NCI-H1436 treated with DMSO at 0.1 percent for 48 hours (cell line): Measurements from ENCODE around the gene ME3.
"Not testable (repeated sequence)": the region's sequence is repeated elsewhere in the genome, so short reads cannot be mapped to it uniquely, and the experiment has no call there.

Source experiments
- DNase-seq: peaks from one replicate; lab custom pipeline; 2025; lab: John Stamatoyannopoulos, UW

The ME3 gene

DNA sequence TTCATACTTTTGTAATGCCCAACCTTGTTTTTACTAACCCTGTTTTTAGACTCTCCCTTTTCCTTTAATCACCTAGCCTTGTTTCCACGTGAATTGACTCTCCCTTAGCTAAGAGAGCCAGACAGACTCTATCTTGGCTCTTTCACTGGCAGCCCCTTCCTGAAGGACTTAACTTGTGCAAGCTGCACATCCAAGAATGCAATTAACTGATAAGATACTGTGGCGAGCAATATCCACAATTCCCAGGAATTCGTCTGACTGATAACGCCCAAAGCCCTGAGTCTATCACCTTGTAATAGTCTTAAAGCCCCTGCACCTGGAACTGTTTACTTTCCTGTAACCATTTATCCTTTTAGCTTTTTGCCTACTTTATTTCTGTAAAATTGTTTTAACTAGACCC is 248.9 kb downstream of the ME3 start:
- not testable (repeated sequence) for DNase-seq

DNA sequence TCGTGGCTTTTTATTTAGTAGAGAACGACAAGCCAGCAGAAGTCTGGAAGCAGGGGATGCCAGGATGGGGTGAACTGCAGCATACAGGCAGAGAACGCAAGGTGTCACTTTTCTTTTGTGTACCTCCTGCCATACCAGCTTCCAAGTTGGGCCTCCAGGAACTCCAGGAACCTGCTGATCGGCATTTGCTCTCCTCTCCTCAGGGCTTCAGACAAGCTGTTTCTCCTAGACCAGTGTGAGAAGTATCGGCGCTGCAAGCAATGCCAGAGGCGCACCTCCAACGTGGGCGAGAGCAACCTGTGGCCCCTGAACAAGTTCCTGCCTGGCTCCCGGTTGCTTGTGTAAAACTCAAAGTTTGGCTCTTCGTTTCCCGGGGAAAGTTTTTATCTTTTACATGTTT is 250.0 kb downstream of the ME3 start:
- no peak for DNase-seq

DNA sequence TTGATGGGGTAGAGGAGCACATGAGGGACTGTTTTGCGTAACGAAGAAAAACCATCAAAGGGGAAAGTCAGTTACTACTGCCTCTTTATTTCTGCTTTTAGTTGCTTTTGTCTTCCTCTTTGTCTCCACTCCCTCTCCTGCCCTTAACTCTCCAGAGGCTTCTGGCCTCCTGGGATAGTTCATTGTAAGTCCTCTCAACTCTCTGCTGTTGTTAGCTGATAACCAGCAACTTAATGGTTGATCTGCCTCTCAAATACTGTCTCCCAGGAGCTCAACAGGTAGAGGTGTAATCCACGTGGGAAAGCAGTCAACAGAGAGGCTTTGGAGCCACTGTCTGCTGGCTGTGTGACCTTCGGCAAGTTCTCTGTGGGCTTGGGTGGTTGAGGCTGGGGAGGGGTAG is 250.5 kb downstream of the ME3 start:
- DNase-seq = no peak

DNA sequence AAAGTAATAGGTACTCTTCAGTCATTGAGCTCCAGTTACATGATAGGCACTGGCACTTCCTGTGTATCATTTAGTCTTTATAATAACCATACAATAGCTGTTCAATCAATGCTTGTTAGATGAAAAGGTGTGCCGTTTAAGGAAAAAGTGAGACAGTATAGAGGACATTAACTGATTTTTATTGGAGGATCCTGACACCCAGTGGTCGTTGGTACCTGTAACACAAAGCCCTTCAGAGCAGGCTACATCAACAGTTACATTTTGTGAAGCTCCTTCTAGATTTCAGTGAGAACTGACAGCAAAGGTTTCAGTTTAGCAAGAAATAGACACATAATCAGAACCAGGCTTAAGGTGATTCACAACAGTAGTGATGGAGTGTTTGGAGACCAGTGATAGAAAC is 253.5 kb downstream of the ME3 start:
- no peak for DNase-seq

DNA sequence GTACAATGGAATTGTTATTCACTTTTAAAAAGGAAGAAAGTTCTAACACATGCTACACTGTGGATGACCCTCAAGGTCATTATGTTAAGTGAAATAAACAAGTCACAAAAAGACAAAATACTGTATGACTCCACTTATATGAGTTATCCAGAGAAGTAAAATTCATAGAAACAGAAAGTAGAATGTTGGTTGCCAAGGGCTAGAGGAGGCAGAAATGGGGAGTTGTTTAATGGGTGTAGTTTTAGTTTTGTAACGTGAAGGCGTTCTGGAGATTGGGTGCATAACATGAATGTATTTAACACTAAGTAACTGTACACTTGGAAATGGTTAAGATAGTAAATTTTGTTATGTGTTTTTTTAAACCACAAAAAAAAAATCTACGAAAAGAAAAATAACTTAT is 253.9 kb downstream of the ME3 start:
- no peak for DNase-seq

DNA sequence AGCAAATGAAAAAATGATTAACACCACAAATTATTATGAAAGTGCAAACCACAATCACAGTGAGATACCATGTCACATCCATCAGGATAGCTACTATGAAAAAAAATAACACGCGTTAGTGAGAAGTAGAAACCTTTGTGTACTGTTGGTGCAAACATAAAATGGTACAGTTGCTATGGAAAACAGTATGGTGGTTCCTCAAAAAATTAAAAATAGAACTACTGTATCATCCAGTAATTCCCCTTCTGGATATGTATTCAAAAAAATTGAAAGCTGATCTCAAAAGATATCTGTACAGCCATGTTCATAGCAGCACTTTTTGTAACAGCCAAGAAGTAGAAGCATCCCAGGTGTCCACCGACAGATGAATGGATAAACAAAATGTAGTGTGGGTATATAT is 254.3 kb downstream of the ME3 start:
- no peak for DNase-seq

DNA sequence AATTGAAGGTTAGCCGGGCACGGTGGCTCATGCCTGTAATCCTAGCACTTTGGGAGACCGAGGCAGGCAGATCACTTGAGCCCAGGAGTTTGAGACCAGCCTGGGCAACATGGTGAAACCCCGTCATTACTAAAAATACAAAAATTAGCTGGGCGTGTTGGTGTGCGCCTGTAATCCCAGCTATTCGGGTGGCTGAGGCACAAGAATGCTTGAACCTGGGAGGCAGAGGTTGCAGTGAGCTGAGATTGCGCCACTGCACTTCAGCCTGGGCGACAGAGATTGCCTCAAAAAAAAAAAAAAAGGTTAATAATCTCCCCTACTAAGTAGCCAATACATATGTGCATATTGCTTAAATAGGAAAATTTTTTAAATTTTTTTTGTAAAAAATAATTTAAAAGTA is 255.5 kb downstream of the ME3 start:
- not testable (repeated sequence) for DNase-seq

DNA sequence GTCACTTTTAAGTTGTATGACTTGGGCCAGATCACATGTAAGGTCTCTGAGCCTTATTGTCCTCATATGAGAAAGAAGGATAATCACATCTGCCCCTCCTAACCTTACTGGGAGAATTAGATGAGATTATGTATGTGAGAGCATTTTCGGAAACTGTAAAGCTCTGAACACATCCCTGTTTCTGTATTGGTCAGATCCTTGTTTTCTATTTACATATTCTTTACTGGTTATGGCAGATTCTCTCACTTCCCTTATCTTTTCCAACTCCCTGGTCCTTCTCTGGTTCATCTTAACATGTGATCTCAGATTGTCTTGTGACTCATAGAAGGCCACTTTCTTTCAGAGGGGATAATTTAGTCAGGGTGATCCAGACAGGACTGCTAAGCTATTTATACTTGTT is 255.9 kb downstream of the ME3 start:
- DNase-seq = no peak

DNA sequence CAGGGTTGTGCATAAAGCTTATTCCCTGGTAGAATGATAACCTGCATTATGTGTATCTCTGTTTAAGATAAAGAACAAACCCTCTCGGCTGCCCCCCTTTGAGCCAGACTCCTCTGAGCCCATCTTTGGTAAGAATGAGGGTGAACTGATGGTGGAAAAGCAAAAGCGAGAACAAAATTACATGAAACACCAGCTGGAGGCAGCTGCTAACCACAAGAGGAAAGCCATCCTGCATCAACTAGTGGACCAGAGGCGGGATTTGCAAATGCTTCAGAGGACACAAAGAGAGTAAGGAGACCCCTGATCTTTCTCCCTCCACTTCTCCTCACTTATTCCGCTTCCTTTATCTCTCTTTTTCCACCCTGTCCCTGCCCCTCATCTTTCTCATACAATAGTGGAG is 257.4 kb downstream of the ME3 start:
- no peak for DNase-seq

DNA sequence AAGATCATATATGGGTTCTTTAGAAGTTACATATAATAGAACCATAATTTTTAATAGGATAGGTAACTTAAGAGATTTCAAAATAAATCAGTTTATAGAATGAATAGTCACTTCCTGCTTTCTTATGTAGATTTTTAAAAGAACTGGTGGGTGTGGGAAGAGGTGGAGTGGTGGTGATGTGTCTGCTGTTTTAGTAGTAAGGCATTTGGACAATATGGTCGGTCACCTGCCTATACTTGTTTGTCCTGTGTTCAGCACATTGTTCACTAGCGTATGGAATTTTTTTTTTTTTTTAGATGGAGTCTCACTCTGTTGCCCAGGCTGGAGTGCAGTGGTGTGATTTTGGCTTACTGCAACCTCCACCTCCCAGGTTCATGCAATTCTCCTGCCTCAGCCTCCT is 258.4 kb downstream of the ME3 start:
- no peak for DNase-seq

DNA sequence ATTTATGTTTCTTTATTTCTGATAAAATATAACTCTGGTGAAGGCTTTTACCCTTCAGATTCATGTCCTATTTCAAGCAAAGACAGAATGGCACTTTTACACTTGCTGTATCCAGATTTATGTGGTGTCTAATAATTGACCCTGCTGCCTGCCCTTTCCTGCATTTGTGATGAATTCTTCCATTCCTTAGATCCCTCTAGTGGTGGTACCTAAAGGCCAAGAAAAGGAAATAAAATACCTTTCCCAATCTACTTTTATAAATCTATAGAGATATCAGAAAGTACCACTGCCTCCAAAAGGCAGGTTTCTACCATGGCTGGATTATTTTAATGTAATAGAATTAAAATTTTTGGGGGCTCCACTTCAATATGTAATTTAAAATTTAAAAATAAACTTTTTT is 263.6 kb downstream of the ME3 start:
- DNase-seq = no peak

DNA sequence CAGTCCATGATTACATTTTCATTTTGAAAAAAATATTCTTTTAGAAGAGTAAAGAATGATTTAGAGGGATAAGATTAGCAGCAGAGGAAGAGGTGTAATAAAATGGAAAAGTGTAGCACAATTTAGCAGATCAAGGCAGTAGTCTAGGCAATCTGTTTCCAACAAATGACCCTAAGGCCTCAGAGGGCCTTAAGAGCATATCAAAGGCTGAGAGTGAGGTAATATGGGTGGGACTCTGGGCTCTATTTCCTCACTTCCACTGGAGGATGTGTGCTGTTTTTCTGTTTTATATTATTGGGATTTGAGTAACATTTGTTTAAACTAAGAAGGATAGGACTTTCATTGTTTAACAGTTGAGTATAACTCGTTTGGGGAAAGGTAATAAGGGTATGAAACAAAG is 269.0 kb downstream of the ME3 start:
- no peak for DNase-seq

DNA sequence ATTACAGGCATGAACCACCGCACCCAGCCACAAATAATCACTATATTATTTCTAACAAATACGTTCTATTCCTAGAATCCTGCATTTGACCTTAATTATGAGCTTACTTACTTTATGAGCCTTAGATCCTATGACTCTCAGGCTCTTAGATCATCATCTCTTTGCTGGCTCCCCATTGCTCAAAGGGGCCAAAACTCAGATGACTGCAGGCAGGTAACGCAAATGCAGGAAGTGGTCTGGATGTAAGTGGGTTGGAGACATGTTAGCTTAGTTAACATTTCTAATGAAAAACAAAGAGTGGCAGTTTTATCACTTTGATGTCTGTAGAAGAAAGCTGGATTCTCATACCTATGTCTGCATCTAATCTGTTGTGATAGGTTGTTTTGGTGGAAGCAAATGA is 274.3 kb downstream of the ME3 start:
- DNase-seq = no peak

DNA sequence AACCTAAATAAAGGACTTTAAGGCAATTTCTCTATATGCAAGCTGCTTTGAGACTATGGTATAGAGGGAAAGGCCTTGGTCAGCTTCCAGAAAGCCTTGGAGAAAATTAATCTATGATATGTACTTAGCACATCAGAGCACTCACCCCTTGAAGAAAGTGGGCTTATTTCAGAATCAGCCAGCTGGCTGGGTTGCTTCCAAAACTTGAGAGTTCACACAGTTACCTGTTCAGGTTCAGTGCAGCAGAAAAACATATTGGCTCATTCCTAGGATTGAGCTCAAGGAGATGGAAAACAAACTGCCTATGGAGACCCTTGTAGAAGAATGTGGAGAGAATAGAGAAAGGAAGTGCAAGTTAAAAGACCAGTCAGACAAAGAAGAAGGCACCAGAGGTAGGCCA is 275.1 kb downstream of the ME3 start:
- no peak for DNase-seq

DNA sequence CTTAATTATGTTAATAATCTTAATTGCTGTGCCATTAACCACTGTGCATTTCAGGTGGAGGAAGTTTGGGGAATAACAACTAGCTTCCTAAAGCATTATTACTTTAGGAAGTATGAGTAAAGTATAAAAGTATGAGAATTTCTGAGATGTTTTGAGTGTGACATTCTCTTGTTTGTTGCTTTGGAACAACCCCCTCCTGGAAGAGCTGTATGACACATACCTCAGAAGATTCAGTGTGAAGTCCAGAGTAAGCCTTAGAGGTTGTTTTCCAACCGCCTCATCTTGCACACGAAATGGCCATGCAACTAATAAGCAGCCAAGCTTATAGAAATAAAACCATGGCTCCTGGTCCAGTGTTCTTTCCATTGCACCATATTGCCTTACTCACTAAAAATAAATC is 276.0 kb downstream of the ME3 start:
- no peak for DNase-seq

DNA sequence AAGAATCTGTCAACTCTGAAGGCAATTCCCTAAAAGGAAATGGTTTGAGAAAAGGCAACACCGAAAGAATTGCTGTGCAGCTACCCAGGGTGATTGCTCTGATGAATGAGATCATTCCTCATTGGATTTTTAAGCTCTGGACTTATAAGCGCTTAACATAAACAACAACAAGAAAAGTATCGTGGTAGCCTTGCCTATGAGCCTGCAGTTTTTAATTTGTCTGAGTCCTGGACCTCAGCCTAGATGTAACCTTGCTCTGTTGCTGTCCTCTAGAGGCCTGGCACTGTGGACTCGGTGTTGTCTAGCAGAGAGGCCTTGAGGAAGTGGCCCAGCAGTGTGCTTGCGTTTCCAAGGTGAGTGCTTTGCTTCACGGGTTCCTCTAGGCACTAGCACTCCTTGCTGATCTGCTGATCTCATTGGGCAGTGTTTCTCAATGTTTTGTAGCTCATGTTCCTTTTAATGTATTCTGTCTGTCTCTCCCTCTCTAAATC is 277.3 kb downstream of the ME3 start:
- DNase-seq = no peak
